Breast epithelium (tissue), 3 donors: ENCODE measurements around the gene VPS35.

ENCODE experiments used
- POLR2A ChIP-seq: fragments of 450-650 bp; IDR thresholded peaks from one replicate; pipeline ENCODE4 v1.6.1; 2016; ENCODE audit warnings: antibody characterized with exemption, mild to moderate bottlenecking, moderate library complexity
- POLR2AphosphoS5 ChIP-seq, 3 donors: sonication (generic); formaldehyde crosslinking; IDR thresholded peaks; one replicate each; pipeline ENCODE4 v1.6.1; 2017; ENCODE audit warnings: antibody characterized with exemption in 3 of 3
- TF ChIP-seq, protein P1 (sequence below), 3 donors: fragments of 450-650 bp; IDR thresholded peaks; one replicate each; pipeline ENCODE4 v1.5.1; 2016 to 2017; ENCODE audit warnings: antibody characterized with exemption in 3 of 3, mild to moderate bottlenecking in 3 of 3, moderate library complexity in 3 of 3

- TF ChIP-seq POLR2A (no peak), POLR2AphosphoS5 (IDR thresholded peaks at IDR 0.05) (no peak)
- TF ChIP-seq, protein P1, sequence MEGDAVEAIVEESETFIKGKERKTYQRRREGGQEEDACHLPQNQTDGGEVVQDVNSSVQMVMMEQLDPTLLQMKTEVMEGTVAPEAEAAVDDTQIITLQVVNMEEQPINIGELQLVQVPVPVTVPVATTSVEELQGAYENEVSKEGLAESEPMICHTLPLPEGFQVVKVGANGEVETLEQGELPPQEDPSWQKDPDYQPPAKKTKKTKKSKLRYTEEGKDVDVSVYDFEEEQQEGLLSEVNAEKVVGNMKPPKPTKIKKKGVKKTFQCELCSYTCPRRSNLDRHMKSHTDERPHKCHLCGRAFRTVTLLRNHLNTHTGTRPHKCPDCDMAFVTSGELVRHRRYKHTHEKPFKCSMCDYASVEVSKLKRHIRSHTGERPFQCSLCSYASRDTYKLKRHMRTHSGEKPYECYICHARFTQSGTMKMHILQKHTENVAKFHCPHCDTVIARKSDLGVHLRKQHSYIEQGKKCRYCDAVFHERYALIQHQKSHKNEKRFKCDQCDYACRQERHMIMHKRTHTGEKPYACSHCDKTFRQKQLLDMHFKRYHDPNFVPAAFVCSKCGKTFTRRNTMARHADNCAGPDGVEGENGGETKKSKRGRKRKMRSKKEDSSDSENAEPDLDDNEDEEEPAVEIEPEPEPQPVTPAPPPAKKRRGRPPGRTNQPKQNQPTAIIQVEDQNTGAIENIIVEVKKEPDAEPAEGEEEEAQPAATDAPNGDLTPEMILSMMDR (IDR thresholded peaks at IDR 0.05): no peak
These were observed 4.6 kb upstream of the VPS35 start for GRCh38 chr16:46693598-46693997.
